D721Med (cell line): ENCODE measurements around the gene THSD4.

Source experiments
- DNase-seq: peaks from one replicate; pipeline ENCODE4 v3.0.0; 2011; ENCODE audit warnings: low spot score; ENCODE audit not compliant: insufficient read length
- FAIRE-seq: peaks from 2 replicates; lab custom pipeline; 2011; peaks lifted over from hg19 to GRCh38; lab: Jason Lieb, UNC
- CTCF ChIP-seq: IDR thresholded peaks from 2 replicates; pipeline ENCODE4 v1.5.1; 2012; ENCODE audit warnings: mild to moderate bottlenecking, control low read depth; ENCODE audit not compliant: insufficient read depth; ENCODE audit errors: missing control alignments

THSD4 gene

GRCh38 chr15:71107501-71107815 lies 7.8 kb upstream of the THSD4 start:
- DNase-seq (no peak), FAIRE-seq (no peak)
- no peak for TF ChIP-seq CTCF

GRCh38 chr15:71109130-71109529 lies 6.1 kb upstream of the THSD4 start:
- TF ChIP-seq CTCF, result no peak
- DNase-seq, result no peak
- no peak for FAIRE-seq

- no peak for FAIRE-seq
- DNase-seq, result no peak
These were observed 5.4 kb upstream of the THSD4 start for GRCh38 chr15:71109905-71110304.

GRCh38 chr15:71110405-71111180 lies 4.7 kb upstream of the THSD4 start:
- DNase-seq, result no peak
- no peak for FAIRE-seq
- TF ChIP-seq CTCF, result no peak

More at GRCh38 chr15:71109905-71110304, 5.4 kb upstream of the THSD4 start:
- no peak for TF ChIP-seq CTCF

- TF ChIP-seq CTCF, result no peak
- DNase-seq (no peak), FAIRE-seq (no peak)
These were observed 4.1 kb upstream of the THSD4 start for GRCh38 chr15:71111181-71111565.

GRCh38 chr15:71111950-71112349 lies 3.3 kb upstream of the THSD4 start:
- no peak for TF ChIP-seq CTCF
- no peak for DNase-seq
- FAIRE-seq, result no peak

GRCh38 chr15:71112429-71112828 lies 2.8 kb upstream of the THSD4 start:
- no peak for TF ChIP-seq CTCF
- DNase-seq, result no peak
- no peak for FAIRE-seq
